CD4-positive, alpha-beta memory T cell (primary cell): ENCODE results near the gene SC5D. TPM values are rescaled to one million over a fixed set of nuclear protein-coding genes. Genes with fewer than 3 reads are reported as not detected.
A peak's percentile ranks its signal among the peaks of the same experiment; 100 is the strongest.

Source experiments
- CTCF ChIA-PET: fragments of 350-600 bp; sonication (Branson Sonifier 250); formaldehyde crosslinking; loops from one replicate; lab custom pipeline; 2021; ENCODE audit warnings: inconsistent platforms; ENCODE audit not compliant: partially characterized antibody; lab: Charles Lee
- POLR2A ChIA-PET: fragments of 350-600 bp; sonication (Branson Sonifier 250); formaldehyde crosslinking; loops from one replicate; lab custom pipeline; 2021; ENCODE audit not compliant: partially characterized antibody; lab: Charles Lee
- DNase-seq, 5 donors: peaks; one replicate each; pipeline versions ENCODE4 v3.0.0 to v3.0.0-alpha.2; 2020 to 2022; ENCODE audit warnings: mixed read lengths in 1 of 5
- H3K27ac ChIP-seq: one replicate; pipeline ENCODE4 v1.7.0; 2013; ENCODE audit warnings: low read depth, low read length
- H3K27me3 ChIP-seq: 2 replicates; pipeline ENCODE4 v1.7.0; 2013; ENCODE audit warnings: mild to moderate bottlenecking, low read length, moderate library complexity; ENCODE audit not compliant: insufficient read depth
- H3K36me3 ChIP-seq: 2 replicates; pipeline ENCODE4 v1.7.0; 2013; ENCODE audit warnings: mild to moderate bottlenecking, low read length, moderate library complexity; ENCODE audit not compliant: insufficient read depth
- H3K4me1 ChIP-seq: 2 replicates; pipeline ENCODE4 v1.7.0; 2013; ENCODE audit warnings: mild to moderate bottlenecking, low read length, moderate library complexity; ENCODE audit not compliant: insufficient read depth
- H3K4me3 ChIP-seq, 2 donors: one replicate each; pipeline ENCODE4 v1.7.0; 2013; ENCODE audit warnings: low read length in 2 of 2, mild to moderate bottlenecking in 1 of 2
- H3K9me3 ChIP-seq, 2 donors: one replicate each; pipeline ENCODE4 v1.7.0; 2013; ENCODE audit warnings: low read length in 2 of 2, control low read depth in 1 of 2; ENCODE audit not compliant: control insufficient read depth in 1 of 2
- H3K27ac Mint-ChIP-seq, 7 donors: one replicate each; pipeline ENCODE4 v1.8.0; 2020 to 2021; ENCODE audit warnings: mixed read lengths in 7 of 7, mild to moderate bottlenecking in 6 of 7, inconsistent platforms in 3 of 7, moderate library complexity in 3 of 7
- H3K27me3 Mint-ChIP-seq, 2 donors: one replicate each; pipeline ENCODE4 v1.8.0; 2020 to 2021; ENCODE audit warnings: mixed read lengths in 2 of 2
- H3K36me3 Mint-ChIP-seq, 2 donors: one replicate each; pipeline ENCODE4 v1.8.0; 2020 to 2021; ENCODE audit warnings: mixed read lengths in 2 of 2, inconsistent platforms in 1 of 2, mild to moderate bottlenecking in 1 of 2
- H3K4me1 Mint-ChIP-seq, 4 donors: one replicate each; pipeline ENCODE4 v1.8.0; 2020 to 2021; ENCODE audit warnings: mixed read lengths in 4 of 4, mild to moderate bottlenecking in 1 of 4
- H3K4me3 Mint-ChIP-seq, 8 donors: one replicate each; pipeline ENCODE4 v1.8.0; 2020 to 2021; ENCODE audit warnings: mixed read lengths in 8 of 8, mild to moderate bottlenecking in 7 of 8, moderate library complexity in 6 of 8, inconsistent platforms in 3 of 8
- H3K9me3 Mint-ChIP-seq, 8 donors: one replicate each; pipeline ENCODE4 v1.8.0; 2020 to 2021; ENCODE audit warnings: mixed read lengths in 8 of 8, mild to moderate bottlenecking in 5 of 8, inconsistent platforms in 3 of 8, moderate library complexity in 1 of 8
- intact Hi-C: fragments of 100-400 bp; cut with micrococcal nuclease; formaldehyde crosslinking; loops from one replicate; pipeline ENCODE4 v1.15.1; 2023
- polyA plus RNA-seq, 2 donors: library from polyadenylated mRNA; unstranded; fragments of 300-500 nt; fragmentation: Illumina TruSeq; gene quantifications; one replicate each; pipeline ENCODE4 v1.2.3, GENCODE V29; 2021
- total RNA-seq, 2 experiments: library from RNA; stranded (reverse); gene quantifications; one replicate each; pipeline ENCODE4 v1.2.3, GENCODE V29; 2021

SC5D gene
- total and polyA plus RNA-seq, 4 experiments from 2014 or later: 8.2 to 28.7 (median 22.0) TPM

GRCh38 chr11:121311373-121311772, 18.8 kb downstream of the SC5D start:
- Histone ChIP-seq H3K36me3 (peaks cover 16% of the 10 kb centered on the region), H3K4me1 (no peaks in the 10 kb centered on the region), H3K4me3 (no peak overlapping the region), H3K27me3 (no peaks in the 10 kb centered on the region), H3K27ac (no peak overlapping the region), H3K9me3 (no peaks in the 10 kb centered on the region)
- POLR2A ChIA-PET: interaction anchor here (1.3 kb wide), 1 partner anchor 9 kb away, joined by 3 read pairs; no protein-coding TSS in a partner anchor
- intact Hi-C loops: no loop called here
- Mint-ChIP-seq H3K9me3 (no peaks in the 10 kb centered on the region), H3K4me3 (no peak overlapping the region), H3K27ac (peak overlapping the region in 4 of 7 donors; percentile 29 to 54 (median 40)), H3K36me3 (peaks cover 19 to 20% of the 10 kb centered on the region in 2 donors), H3K4me1 (peaks cover 2 to 12% (median 7%) of the 10 kb centered on the region in 4 donors), H3K27me3 (no peaks in the 10 kb centered on the region)
- CTCF ChIA-PET: no interaction called here
- DNase-seq: no peak

- H3K27me3 Mint-ChIP-seq: no peaks in the 10 kb centered on the region
- intact Hi-C loops: no loop called here
- DNase-seq: no peak
- peak overlapping the region in 1 of 7 donors; percentile 62 for H3K27ac Mint-ChIP-seq
- H3K9me3 Mint-ChIP-seq: no peaks in the 10 kb centered on the region
- H3K27ac ChIP-seq: no peak overlapping the region
- H3K4me1 ChIP-seq: no peaks in the 10 kb centered on the region
- no peak overlapping the region for H3K4me3 ChIP-seq
- H3K4me3 Mint-ChIP-seq: no peak overlapping the region
- no peaks in the 10 kb centered on the region for H3K27me3 ChIP-seq
- peaks cover 5% of the 10 kb centered on the region for H3K36me3 ChIP-seq
- POLR2A ChIA-PET: no interaction called here
- H3K36me3 Mint-ChIP-seq: peaks cover 8 to 10% of the 10 kb centered on the region in 2 donors
- CTCF ChIA-PET: interaction anchor here (1.0 kb wide), 1 partner anchor 279 kb away, joined by 3 read pairs; no protein-coding TSS in a partner anchor
- H3K4me1 Mint-ChIP-seq: peaks cover 2 to 12% (median 7%) of the 10 kb centered on the region in 4 donors
- no peaks in the 10 kb centered on the region for H3K9me3 ChIP-seq
These were observed 19.9 kb downstream of the SC5D start for GRCh38 chr11:121312483-121312882.

GRCh38 chr11:121318848-121319834, 26.6 kb downstream of the SC5D start:
- Mint-ChIP-seq H3K4me1 (peaks cover 17 to 21% (median 19%) of the 10 kb centered on the region in 4 donors), H3K27me3 (peaks cover 0 to 1% of the 10 kb centered on the region in 2 donors), H3K36me3 (no peaks in the 10 kb centered on the region), H3K4me3 (no peak overlapping the region), H3K9me3 (no peaks in the 10 kb centered on the region), H3K27ac (peak overlapping the region in 3 of 7 donors; percentile 8 to 67 (median 13))
- ChIA-PET POLR2A (interaction anchor here (1.0 to 3.7 kb wide), 6 partner anchors 9 to 273 kb away, joined by 3 to 14 read pairs (median 5); partner anchors contain the start of genes SORL1 and SORL1-AS1), CTCF (interaction anchor here (0.8 to 2.6 kb wide), 21 partner anchors 25 to 272 kb away, joined by 3 to 25 read pairs (median 4); partner anchors contain the start of gene SC5D)
- Histone ChIP-seq H3K36me3 (no peaks in the 10 kb centered on the region), H3K27me3 (no peaks in the 10 kb centered on the region), H3K27ac (no peak overlapping the region), H3K4me1 (peaks cover 5% of the 10 kb centered on the region), H3K9me3 (no peaks in the 10 kb centered on the region), H3K4me3 (no peak overlapping the region)
- DNase-seq: peak; percentile 48 to 55 (median 53)
- intact Hi-C loops: loop anchor here (1.0 to 2.0 kb wide), 2 partner anchors 70 to 272 kb away; no protein-coding TSS in a partner anchor

- CTCF ChIA-PET: interaction anchor here (0.6 to 1.6 kb wide), 9 partner anchors 29 to 255 kb away, joined by 3 to 7 read pairs (median 4); partner anchors contain the start of genes SC5D, SORL1 and SORL1-AS1
- Histone ChIP-seq H3K27me3 (no peaks in the 10 kb centered on the region), H3K9me3 (no peaks in the 10 kb centered on the region), H3K36me3 (no peaks in the 10 kb centered on the region), H3K4me1 (peaks cover 17% of the 10 kb centered on the region), H3K27ac (no peak overlapping the region), H3K4me3 (no peak overlapping the region)
- H3K27me3 Mint-ChIP-seq: peaks cover 0 to 1% of the 10 kb centered on the region in 2 donors
- no peaks in the 10 kb centered on the region for H3K36me3 Mint-ChIP-seq
- peak overlapping the region in 2 of 8 donors; percentile 35 to 51 for H3K4me3 Mint-ChIP-seq
- peak overlapping the region in 6 of 7 donors; percentile 4 to 87 (median 50) for H3K27ac Mint-ChIP-seq
- POLR2A ChIA-PET: interaction anchor here (0.6 to 1.5 kb wide), 10 partner anchors 105 to 270 kb away, joined by 3 to 10 read pairs (median 4); no protein-coding TSS in a partner anchor
- H3K9me3 Mint-ChIP-seq: no peaks in the 10 kb centered on the region
- intact Hi-C loops: loop anchor here (2.0 to 5.0 kb wide), 3 partner anchors 97 to 161 kb away; partner anchors contain the start of genes SORL1 and SORL1-AS1
- DNase-seq: peak in 4 of 5 donors; percentile 33 to 42 (median 36)
- peaks cover 26 to 33% (median 29%) of the 10 kb centered on the region in 4 donors for H3K4me1 Mint-ChIP-seq
These were observed 29.2 kb downstream of the SC5D start for GRCh38 chr11:121321614-121322243.

GRCh38 chr11:121323046-121323607, 30.6 kb downstream of the SC5D start:
- Mint-ChIP-seq H3K9me3 (no peaks in the 10 kb centered on the region), H3K4me1 (peaks cover 26 to 33% (median 29%) of the 10 kb centered on the region in 4 donors), H3K27me3 (peaks cover 0 to 1% of the 10 kb centered on the region in 2 donors), H3K27ac (no peak overlapping the region), H3K36me3 (no peaks in the 10 kb centered on the region), H3K4me3 (no peak overlapping the region)
- H3K4me3 ChIP-seq: no peak overlapping the region
- no peaks in the 10 kb centered on the region for H3K9me3 ChIP-seq
- DNase-seq: no peak
- H3K27me3 ChIP-seq: no peaks in the 10 kb centered on the region
- H3K4me1 ChIP-seq: peaks cover 30% of the 10 kb centered on the region
- H3K36me3 ChIP-seq: no peaks in the 10 kb centered on the region
- intact Hi-C loops: loop anchor here (5.0 kb wide), 1 partner anchor 159 kb away; no protein-coding TSS in a partner anchor
- H3K27ac ChIP-seq: no peak overlapping the region
- ChIA-PET CTCF (interaction anchor here (1.2 to 1.8 kb wide), 2 partner anchors 56 to 127 kb away, joined by 4 to 5 read pairs; no protein-coding TSS in a partner anchor), POLR2A (interaction anchor here (0.8 to 1.2 kb wide), 2 partner anchors 56 to 130 kb away, joined by 3 to 4 read pairs; partner anchors contain the start of gene SORL1-AS1)

- H3K4me1 Mint-ChIP-seq: peaks cover 15 to 22% (median 19%) of the 10 kb centered on the region in 4 donors
- ChIA-PET CTCF (interaction anchor here (0.9 to 3.8 kb wide), 5 partner anchors 11 to 327 kb away, joined by 3 to 19 read pairs (median 6); no protein-coding TSS in a partner anchor), POLR2A (interaction anchor here (1.0 to 5.6 kb wide), 4 partner anchors 34 to 142 kb away, joined by 3 to 81 read pairs (median 8); partner anchors contain the start of genes SC5D, SORL1 and SORL1-AS1)
- Histone ChIP-seq H3K4me3 (no peak overlapping the region), H3K27ac (no peak overlapping the region), H3K4me1 (peaks cover 45% of the 10 kb centered on the region), H3K27me3 (no peaks in the 10 kb centered on the region), H3K9me3 (no peaks in the 10 kb centered on the region), H3K36me3 (no peaks in the 10 kb centered on the region)
- H3K4me3 Mint-ChIP-seq: no peak overlapping the region
- H3K36me3 Mint-ChIP-seq: no peaks in the 10 kb centered on the region
- no peak for DNase-seq
- peaks cover 0 to 1% of the 10 kb centered on the region in 2 donors for H3K27me3 Mint-ChIP-seq
- no peak overlapping the region for H3K27ac Mint-ChIP-seq
- intact Hi-C loops: loop anchor here (5.0 kb wide), 1 partner anchor 46 kb away; no protein-coding TSS in a partner anchor
- H3K9me3 Mint-ChIP-seq: no peaks in the 10 kb centered on the region
These were observed 33.7 kb downstream of the SC5D start for GRCh38 chr11:121326230-121326629.
